Measurements from ENCODE around the gene AHNAK. TPM values are rescaled to one million over a fixed set of nuclear protein-coding genes. Genes with fewer than 3 reads are reported as not detected.
A peak's percentile ranks its signal among the peaks of the same experiment; 100 is the strongest.

AHNAK gene
- total and polyA plus RNA-seq, 9 donors = 203 to 411 (median 316) TPM

DNA sequence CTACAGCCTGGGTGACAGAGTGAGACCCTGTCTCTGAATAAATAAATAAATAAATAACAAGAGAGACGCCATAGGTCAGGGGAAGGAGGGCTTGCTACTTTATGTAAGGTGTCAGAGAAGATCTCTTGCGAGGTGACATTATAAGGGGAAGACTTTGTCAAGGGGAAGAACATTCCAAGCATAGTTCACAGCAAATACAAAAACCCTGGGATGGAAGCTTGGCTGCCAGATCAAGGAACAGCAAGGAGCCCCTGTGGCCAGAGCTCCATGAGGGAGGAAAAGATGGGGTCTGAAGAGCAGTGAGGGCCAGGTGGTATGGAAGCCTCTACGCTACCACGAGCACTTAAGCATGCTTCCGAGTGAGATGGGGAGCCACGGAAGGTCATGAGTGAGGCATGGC is 62.3 kb downstream of the AHNAK start:
- no peak overlapping the region for H3K27ac ChIP-seq (ENCODE audit: low read length)
- no peaks in the 10 kb centered on the region for H3K27me3 ChIP-seq (ENCODE audit: control insufficient read depth, insufficient read depth, low read length)
- H3K36me3 ChIP-seq (ENCODE audit: control insufficient read depth, insufficient read depth, low read length) = no peaks in the 10 kb centered on the region
- 71% methylated on average over 4 of the region's 6 CpGs for WGBS (ENCODE audit: insufficient coverage)
- H3K9me3 ChIP-seq (replicated peaks; ENCODE audit: control insufficient read depth, low read depth, low read length) = no peaks in the 10 kb centered on the region
- H3K4me3 ChIP-seq (ENCODE audit: low read length) = no peak overlapping the region
- H3K4me1 ChIP-seq (ENCODE audit: control insufficient read depth, insufficient read depth, low read length) = peaks cover 21% of the 10 kb centered on the region
- no peak for DNase-seq

DNA sequence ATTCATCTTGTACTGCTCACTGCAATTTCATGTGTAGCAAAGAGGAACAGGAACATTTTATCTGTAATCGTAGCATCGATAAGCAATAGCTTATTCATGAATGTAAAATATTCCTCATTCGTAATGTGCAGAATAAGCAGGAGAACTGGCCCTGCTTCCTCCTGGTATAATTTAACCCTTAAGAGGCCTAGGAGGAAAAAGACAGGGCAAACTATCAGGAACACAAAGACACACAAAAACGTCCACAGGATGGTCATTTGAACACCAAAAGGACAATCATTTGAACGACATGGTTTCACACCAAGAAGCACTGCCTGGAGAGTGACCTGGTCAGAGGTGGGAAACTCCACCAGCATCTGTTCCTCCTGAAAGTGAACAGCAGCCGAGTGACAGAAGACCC is 63.9 kb downstream of the AHNAK start:
- H3K36me3 ChIP-seq (ENCODE audit: control insufficient read depth, insufficient read depth, low read length) = no peaks in the 10 kb centered on the region
- 78% methylated on average over 1 of the region's 6 CpGs for WGBS (ENCODE audit: insufficient coverage)
- no peak overlapping the region for H3K27ac ChIP-seq (ENCODE audit: low read length)
- peaks cover 13% of the 10 kb centered on the region for H3K4me1 ChIP-seq (ENCODE audit: control insufficient read depth, insufficient read depth, low read length)
- no peaks in the 10 kb centered on the region for H3K27me3 ChIP-seq (ENCODE audit: control insufficient read depth, insufficient read depth, low read length)
- no peaks in the 10 kb centered on the region for H3K9me3 ChIP-seq (replicated peaks; ENCODE audit: control insufficient read depth, low read depth, low read length)
- no peak for DNase-seq
- no peak overlapping the region for H3K4me3 ChIP-seq (ENCODE audit: low read length)

DNA sequence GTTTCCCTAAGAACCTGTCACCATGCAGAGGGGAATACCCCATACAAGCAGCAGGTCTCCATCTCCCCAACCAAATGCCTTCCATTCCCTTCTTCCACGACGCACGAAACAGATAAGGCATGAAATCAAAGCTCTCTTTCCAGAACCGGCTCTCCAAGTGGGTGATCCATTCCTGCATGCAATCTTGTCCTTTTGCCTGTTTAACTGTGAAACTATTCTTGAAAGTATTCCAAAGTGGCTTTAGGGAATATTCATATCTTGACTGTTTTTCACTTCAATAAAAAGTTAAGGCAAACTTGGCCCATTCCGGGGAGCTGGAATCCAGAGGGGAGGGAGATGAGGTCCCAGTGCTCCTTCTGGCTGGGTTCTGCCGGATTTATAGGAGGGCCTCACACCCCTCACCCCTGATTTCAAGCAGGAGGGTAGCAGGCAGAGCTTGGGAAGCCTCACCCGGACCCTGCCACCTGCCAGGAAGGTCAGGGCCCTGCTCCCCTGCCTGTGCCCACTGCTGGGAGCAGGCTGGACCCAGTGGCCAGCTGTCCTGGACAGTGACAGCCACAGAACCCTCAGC is 66.9 kb downstream of the AHNAK start:
- Histone ChIP-seq H3K27me3 (ENCODE audit: control insufficient read depth, insufficient read depth, low read length) (no peaks in the 10 kb centered on the region), H3K4me3 (ENCODE audit: low read length) (no peak overlapping the region), H3K9me3 (replicated peaks; ENCODE audit: control insufficient read depth, low read depth, low read length) (no peaks in the 10 kb centered on the region), H3K4me1 (ENCODE audit: control insufficient read depth, insufficient read depth, low read length) (peaks cover 12% of the 10 kb centered on the region), H3K36me3 (ENCODE audit: control insufficient read depth, insufficient read depth, low read length) (no peaks in the 10 kb centered on the region), H3K27ac (ENCODE audit: low read length) (no peak overlapping the region)
- 18% methylated on average over 1 of the region's 7 CpGs for WGBS (ENCODE audit: insufficient coverage)
- peak; percentile 48 for DNase-seq

DNA sequence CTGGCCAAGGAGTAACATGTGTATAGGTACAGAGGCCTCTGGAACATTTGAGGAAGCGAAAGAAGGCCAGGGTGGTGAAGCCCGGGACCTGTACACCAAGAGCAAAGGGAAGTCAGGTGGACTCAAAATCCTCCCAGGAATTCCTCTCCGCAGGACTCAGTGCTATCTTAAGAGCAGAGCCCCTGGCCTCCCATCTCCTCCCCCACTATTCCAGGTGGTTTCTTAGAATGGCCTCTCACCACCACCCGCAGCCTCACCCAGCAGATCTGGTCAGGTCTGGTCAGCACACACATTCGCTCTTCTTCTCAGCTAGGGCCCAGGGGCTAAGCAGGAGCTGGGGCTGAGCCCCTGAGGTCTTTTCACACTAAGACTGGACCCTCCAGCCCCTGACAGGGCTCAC is 68.7 kb downstream of the AHNAK start:
- H3K4me3 ChIP-seq (ENCODE audit: low read length) = no peak overlapping the region
- no peaks in the 10 kb centered on the region for H3K9me3 ChIP-seq (replicated peaks; ENCODE audit: control insufficient read depth, low read depth, low read length)
- DNase-seq = no peak
- no peaks in the 10 kb centered on the region for H3K27me3 ChIP-seq (ENCODE audit: control insufficient read depth, insufficient read depth, low read length)
- H3K36me3 ChIP-seq (ENCODE audit: control insufficient read depth, insufficient read depth, low read length) = no peaks in the 10 kb centered on the region
- WGBS (ENCODE audit: insufficient coverage) = 75% methylated on average over 4 of the region's 5 CpGs
- H3K27ac ChIP-seq (ENCODE audit: low read length) = no peak overlapping the region
- H3K4me1 ChIP-seq (ENCODE audit: control insufficient read depth, insufficient read depth, low read length) = peaks cover 12% of the 10 kb centered on the region

DNA sequence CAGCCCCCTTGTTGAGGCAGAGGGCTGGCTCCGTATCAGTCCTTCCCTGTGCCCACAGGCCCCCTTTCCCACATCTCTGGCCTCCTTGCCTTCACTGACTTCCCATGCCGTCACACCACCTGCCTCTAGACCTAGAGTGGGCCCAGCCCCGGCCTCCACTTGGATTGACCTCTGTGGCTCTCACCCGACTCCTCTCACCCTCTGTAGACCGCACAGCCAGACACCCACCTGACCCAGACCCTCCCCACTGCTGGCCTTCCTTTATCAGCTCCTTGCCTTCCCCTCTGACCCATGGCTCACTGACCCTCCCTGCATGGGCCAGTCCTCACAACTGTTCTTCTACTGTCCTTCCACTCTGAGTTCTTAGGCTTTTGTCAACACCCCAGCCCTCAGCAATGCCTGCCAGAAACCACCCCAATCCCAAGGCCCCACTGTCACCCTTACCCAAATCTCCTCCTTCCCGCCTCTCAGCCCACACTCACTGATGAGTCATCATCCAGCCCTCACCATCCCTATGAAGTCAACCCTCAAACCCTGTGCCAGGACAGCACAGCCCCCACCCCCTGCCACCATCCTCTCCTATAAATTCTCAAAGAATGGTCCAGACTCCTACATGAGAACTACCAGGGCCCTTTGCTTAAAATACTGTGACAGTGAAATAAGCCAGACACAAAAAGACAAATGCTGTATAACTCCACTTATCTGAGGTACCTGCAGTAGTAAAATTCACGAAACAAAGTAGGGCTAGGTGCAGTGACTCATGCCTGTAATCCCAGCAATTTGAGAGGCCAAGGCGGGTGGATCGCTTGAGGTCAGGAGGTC is 74.3 kb downstream of the AHNAK start:
- DNase-seq = no peak
- no peaks in the 10 kb centered on the region for H3K27me3 ChIP-seq (ENCODE audit: control insufficient read depth, insufficient read depth, low read length)
- H3K36me3 ChIP-seq (ENCODE audit: control insufficient read depth, insufficient read depth, low read length) = no peaks in the 10 kb centered on the region
- no peak overlapping the region for H3K4me3 ChIP-seq (ENCODE audit: low read length)
- no peak overlapping the region for H3K27ac ChIP-seq (ENCODE audit: low read length)
- H3K4me1 ChIP-seq (ENCODE audit: control insufficient read depth, insufficient read depth, low read length) = no peaks in the 10 kb centered on the region
- H3K9me3 ChIP-seq (replicated peaks; ENCODE audit: control insufficient read depth, low read depth, low read length) = no peaks in the 10 kb centered on the region
- WGBS (ENCODE audit: insufficient coverage) = 81% methylated on average over 9 of the region's 9 CpGs

DNA sequence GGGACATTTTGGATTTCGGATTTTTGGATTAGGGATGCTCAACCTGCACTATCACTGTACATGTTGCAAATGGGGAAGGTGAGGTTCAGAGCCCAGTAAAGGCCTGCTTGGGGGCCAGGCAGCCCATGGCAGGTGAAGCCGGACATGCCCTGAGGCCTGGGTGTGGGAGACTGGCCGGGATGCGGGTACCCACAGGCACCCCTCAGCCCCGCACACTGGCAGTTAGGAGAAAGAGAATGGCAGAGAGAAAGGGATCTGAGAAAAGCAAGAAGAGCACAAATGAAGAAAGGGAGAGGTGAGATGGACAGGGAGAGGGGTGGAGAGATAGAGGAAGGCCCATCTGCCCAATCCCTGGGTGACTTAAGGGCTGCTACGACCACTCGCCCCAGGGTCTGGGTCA is 75.0 kb downstream of the AHNAK start:
- no peak for DNase-seq
- no peaks in the 10 kb centered on the region for H3K4me1 ChIP-seq (ENCODE audit: control insufficient read depth, insufficient read depth, low read length)
- H3K27ac ChIP-seq (ENCODE audit: low read length) = no peak overlapping the region
- WGBS (ENCODE audit: insufficient coverage) = 92% methylated on average over 6 of the region's 7 CpGs
- no peaks in the 10 kb centered on the region for H3K36me3 ChIP-seq (ENCODE audit: control insufficient read depth, insufficient read depth, low read length)
- no peak overlapping the region for H3K4me3 ChIP-seq (ENCODE audit: low read length)
- H3K27me3 ChIP-seq (ENCODE audit: control insufficient read depth, insufficient read depth, low read length) = no peaks in the 10 kb centered on the region
- no peaks in the 10 kb centered on the region for H3K9me3 ChIP-seq (replicated peaks; ENCODE audit: control insufficient read depth, low read depth, low read length)

DNA sequence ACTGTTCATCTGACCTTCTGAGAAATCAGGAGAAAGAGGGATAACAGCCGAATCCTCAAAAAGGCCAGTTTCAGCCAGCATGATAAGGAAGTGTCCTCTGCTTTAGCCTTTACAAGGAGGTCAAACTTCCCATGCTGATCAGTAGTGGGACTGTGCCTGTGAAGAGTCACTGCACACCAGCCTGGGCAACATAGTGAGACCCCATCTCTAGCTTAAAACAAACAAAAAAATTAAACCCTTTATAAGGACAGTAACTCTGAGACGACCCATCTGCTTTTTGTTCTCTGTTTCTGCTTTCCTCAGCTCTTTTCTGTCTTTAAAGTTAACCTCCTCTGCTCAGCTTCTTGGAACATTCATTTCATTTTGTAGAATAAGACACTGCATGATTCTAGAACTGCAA is 78.0 kb downstream of the AHNAK start:
- WGBS (ENCODE audit: insufficient coverage) = 50% methylated on average over 1 of the region's 2 CpGs
- DNase-seq = no peak
- Histone ChIP-seq H3K27ac (ENCODE audit: low read length) (no peak overlapping the region), H3K27me3 (ENCODE audit: control insufficient read depth, insufficient read depth, low read length) (no peaks in the 10 kb centered on the region), H3K4me3 (ENCODE audit: low read length) (no peak overlapping the region), H3K36me3 (ENCODE audit: control insufficient read depth, insufficient read depth, low read length) (no peaks in the 10 kb centered on the region), H3K4me1 (ENCODE audit: control insufficient read depth, insufficient read depth, low read length) (no peaks in the 10 kb centered on the region), H3K9me3 (replicated peaks; ENCODE audit: control insufficient read depth, low read depth, low read length) (no peaks in the 10 kb centered on the region)

DNA sequence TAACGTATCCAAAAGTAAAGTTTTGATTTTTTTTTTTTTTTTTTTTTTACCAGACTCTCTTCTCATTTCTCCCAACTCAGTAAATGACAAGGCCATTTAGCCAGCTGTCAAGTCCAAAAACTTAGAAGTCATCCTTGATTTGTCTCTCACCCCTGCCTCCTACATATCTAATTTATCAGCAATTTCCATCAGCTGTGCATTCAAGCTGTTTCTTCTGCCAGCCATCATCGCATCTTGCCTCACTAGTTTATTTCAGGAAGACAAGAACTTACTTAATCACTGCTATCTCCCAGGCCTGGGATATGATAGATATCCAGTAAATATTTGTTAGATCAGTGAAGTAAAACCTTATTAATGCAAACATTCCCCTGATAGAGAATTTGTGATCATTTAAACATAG is 80.2 kb downstream of the AHNAK start:
- H3K9me3 ChIP-seq (replicated peaks; ENCODE audit: control insufficient read depth, low read depth, low read length) = no peaks in the 10 kb centered on the region
- H3K4me1 ChIP-seq (ENCODE audit: control insufficient read depth, insufficient read depth, low read length) = no peaks in the 10 kb centered on the region
- no peaks in the 10 kb centered on the region for H3K36me3 ChIP-seq (ENCODE audit: control insufficient read depth, insufficient read depth, low read length)
- no peak overlapping the region for H3K4me3 ChIP-seq (ENCODE audit: low read length)
- H3K27me3 ChIP-seq (ENCODE audit: control insufficient read depth, insufficient read depth, low read length) = no peaks in the 10 kb centered on the region
- 60% methylated on average over 1 of the region's 2 CpGs for WGBS (ENCODE audit: insufficient coverage)
- no peak overlapping the region for H3K27ac ChIP-seq (ENCODE audit: low read length)
- no peak for DNase-seq

DNA sequence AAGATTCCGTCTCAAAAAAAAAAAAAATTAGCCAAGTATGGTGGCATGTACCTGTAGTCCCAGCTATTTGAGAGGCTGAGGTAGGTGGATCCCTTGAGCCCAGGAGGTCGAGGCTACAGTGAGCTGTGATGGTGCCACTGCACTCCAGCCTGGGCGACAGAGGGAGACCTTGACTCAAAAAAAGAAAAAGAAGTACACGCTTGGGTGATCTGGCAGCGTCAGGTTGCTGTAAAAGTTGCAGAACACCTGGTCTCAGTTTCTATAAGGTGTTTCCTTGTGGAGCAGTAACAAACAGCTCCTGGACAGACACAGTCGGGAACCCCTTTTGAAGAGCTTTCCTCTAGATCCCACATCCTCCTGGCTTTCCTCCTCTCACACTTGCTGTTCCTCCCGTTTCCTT is 82.0 kb downstream of the AHNAK start:
- Histone ChIP-seq H3K4me1 (ENCODE audit: control insufficient read depth, insufficient read depth, low read length) (no peaks in the 10 kb centered on the region), H3K36me3 (ENCODE audit: control insufficient read depth, insufficient read depth, low read length) (no peaks in the 10 kb centered on the region), H3K4me3 (ENCODE audit: low read length) (no peak overlapping the region), H3K9me3 (replicated peaks; ENCODE audit: control insufficient read depth, low read depth, low read length) (no peaks in the 10 kb centered on the region), H3K27me3 (ENCODE audit: control insufficient read depth, insufficient read depth, low read length) (no peaks in the 10 kb centered on the region), H3K27ac (ENCODE audit: low read length) (no peak overlapping the region)
- WGBS (ENCODE audit: insufficient coverage) = 66% methylated on average over 4 of the region's 7 CpGs
- DNase-seq = no peak

DNA sequence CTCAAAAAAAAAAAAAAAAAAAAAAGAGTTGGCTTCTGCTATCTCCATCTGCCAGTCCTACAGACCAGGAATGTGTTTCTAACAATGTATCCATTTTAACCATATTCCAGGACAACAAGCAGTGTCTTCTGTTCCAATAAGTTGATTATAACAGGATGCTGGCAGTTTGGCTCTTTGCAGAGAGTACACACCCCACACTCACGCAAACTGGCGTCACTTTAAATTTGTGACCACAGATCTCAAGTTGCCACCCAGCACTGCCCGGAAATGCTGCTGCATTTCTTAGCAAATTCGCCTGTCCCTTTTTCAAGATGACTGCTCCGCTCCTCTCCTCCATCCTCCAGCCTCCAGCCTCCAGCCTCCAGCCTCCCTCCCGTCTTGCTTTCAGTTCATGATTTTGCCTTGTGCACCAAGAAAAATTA is 83.5 kb downstream of the AHNAK start:
- Histone ChIP-seq H3K9me3 (replicated peaks; ENCODE audit: control insufficient read depth, low read depth, low read length) (no peaks in the 10 kb centered on the region), H3K27ac (ENCODE audit: low read length) (no peak overlapping the region), H3K4me1 (ENCODE audit: control insufficient read depth, insufficient read depth, low read length) (no peaks in the 10 kb centered on the region), H3K36me3 (ENCODE audit: control insufficient read depth, insufficient read depth, low read length) (no peaks in the 10 kb centered on the region), H3K4me3 (ENCODE audit: low read length) (no peak overlapping the region), H3K27me3 (ENCODE audit: control insufficient read depth, insufficient read depth, low read length) (no peaks in the 10 kb centered on the region)
- 67% methylated on average over 6 of the region's 6 CpGs for WGBS (ENCODE audit: insufficient coverage)
- DNase-seq = no peak
